ENCODE results near the gene TLR8. TPM values are rescaled to one million over a fixed set of nuclear protein-coding genes. Genes with fewer than 3 reads are reported as not detected.
A peak's percentile ranks its signal among the peaks of the same experiment; 100 is the strongest.

TLR8 gene
- total and polyA plus RNA-seq, 2 of the 13 experiments (the other 11 are each of a cell fraction or from before 2014, with no cell fraction given): not detected

DNA sequence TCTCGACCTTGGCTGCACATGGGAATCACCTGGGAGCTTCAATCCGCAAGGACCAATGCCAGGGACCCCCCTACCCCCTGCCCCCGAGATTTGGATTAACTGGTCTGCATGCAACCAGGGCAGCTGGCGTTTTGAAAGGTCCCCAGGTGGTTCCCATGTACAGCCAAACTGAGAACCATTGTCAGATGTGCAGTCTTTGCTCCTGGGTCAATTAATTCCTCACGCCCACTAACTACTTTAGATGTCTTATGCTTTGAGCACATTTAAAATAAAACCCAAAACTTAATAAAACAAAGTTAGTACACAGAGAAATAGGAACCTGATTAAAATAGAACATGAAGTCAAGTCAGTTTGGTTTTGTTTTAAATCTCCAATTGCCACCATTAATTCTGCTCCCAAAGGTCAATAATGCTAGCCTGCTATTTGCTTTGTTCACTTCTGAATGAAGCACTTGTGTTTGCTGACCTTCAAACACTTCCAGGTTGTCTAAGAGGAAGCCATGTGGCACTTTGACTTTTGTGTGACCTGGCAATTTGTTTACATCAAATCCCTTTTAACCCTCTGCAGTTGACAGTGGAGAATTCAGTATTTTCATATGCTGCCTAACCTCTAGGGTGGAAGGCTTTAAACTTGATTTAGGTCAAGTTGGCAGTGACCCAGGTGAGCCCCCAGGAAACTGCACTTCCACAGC lies 41.3 kb downstream of the TLR8 start:
- DNase-seq (ENCODE audit: low spot score): peak; percentile 90
- no TSS peak for BruUV-seq (replicated peaks)
- FAIRE-seq: peak; percentile 98
- Histone ChIP-seq H3K27me3 (ENCODE audit: control insufficient read depth in 1 of 2, insufficient read depth in 2 of 2, low read length in 2 of 2) (no peaks in the 10 kb centered on the region), H3K9me3 (ENCODE audit: low read length) (no peaks in the 10 kb centered on the region), H2AFZ (ENCODE audit: low read length) (no peak overlapping the region), H3K27ac (ENCODE audit: extremely low read length, insufficient read depth, low read length) (peak overlapping the region; percentile 71), H4K20me1 (ENCODE audit: insufficient read depth, low read length) (no peaks in the 10 kb centered on the region), H3K36me3 (replicated peaks in 1 of 2; ENCODE audit: control insufficient read depth in 1 of 2, insufficient read depth in 2 of 2, low read length in 2 of 2) (no peaks in the 10 kb centered on the region), H3K4me3 (replicated peaks in 1 of 3; ENCODE audit: insufficient read depth in 1 of 3, low read depth in 2 of 3, low read length in 3 of 3) (no peak overlapping the region), H3K4me2 (ENCODE audit: low read depth, low read length) (peak overlapping the region; percentile 42), H3K9ac (ENCODE audit: insufficient read depth, low read depth, low read length) (no peak overlapping the region; the same call in 1 of the 2 replicates), H3K79me2 (ENCODE audit: insufficient read depth, low read length) (no peaks in the 10 kb centered on the region), H3K4me1 (ENCODE audit: insufficient read depth, low read length) (peaks cover 53% of the 10 kb centered on the region)
- in situ Hi-C loops (cut with HindIII; ENCODE audit: extremely low pct_ligation_motif_present, low pct_unique_long_range_greater_than_20kb) (no loop called here), intact Hi-C loops (cut with micrococcal nuclease; ENCODE audit: unreplicated experiment) (loop anchor here (1.0 kb wide), 1 partner anchor 176 kb away; no protein-coding TSS in a partner anchor)
- ChIA-PET POLR2A (no interaction called here), CTCF (ENCODE audit: low intra/inter-chr PET ratio, low total read pairs) (interaction anchor here (0.5 to 4.1 kb wide), 2 partner anchors 539 to 540 kb away, joined by 3 to 35 read pairs; no protein-coding TSS in a partner anchor)
- peak; percentile 82 for ATAC-seq
- WGBS (ENCODE audit: low lambda C conversion rate): 64% methylated on average over 4 of the region's 5 CpGs
- TF ChIP-seq ZNF607 (CRISPR knock-in tag; IDR thresholded peaks at IDR 0.05; ENCODE audit: borderline replicate concordance) (no peak), SOX13 (IDR thresholded peaks at IDR 0.05) (peak; percentile 19; the same call in 1 of the 2 replicates), SOX13 (CRISPR knock-in tag; conservative IDR thresholded peaks at IDR 0.05 in 1 of 2, IDR thresholded peaks at IDR 0.05 in 1 of 2) (peak in 1 of 2 experiments; percentile 82; a peak in 2 of 4 replicates), NR2F6 (IDR thresholded peaks at IDR 0.05) (peak; percentile 75), NR2F6 (CRISPR knock-in tag; IDR thresholded peaks at IDR 0.05) (peak; percentile 77), ATM (IDR thresholded peaks at IDR 0.05; ENCODE audit: borderline replicate concordance) (no peak), ZNF652 (CRISPR knock-in tag; IDR thresholded peaks at IDR 0.05; ENCODE audit: borderline replicate concordance, low read depth) (peak; percentile 94), FOSL1 (CRISPR knock-in tag; IDR thresholded peaks at IDR 0.05; ENCODE audit: borderline replicate concordance) (no peak), MYNN (CRISPR knock-in tag; IDR thresholded peaks at IDR 0.05; ENCODE audit: low read depth) (no peak), FOXK1 (CRISPR knock-in tag; IDR thresholded peaks at IDR 0.05; ENCODE audit: borderline replicate concordance, low read depth) (0 out of 2 replicates have a peak, but pooled peaks have one; percentile 27), SOX5 (CRISPR knock-in tag; IDR thresholded peaks at IDR 0.05; ENCODE audit: borderline replicate concordance) (peak; percentile 83; the same call in 1 of the 2 replicates), FOXA1 (IDR thresholded peaks at IDR 0.05) (no peak), FOXA1 (CRISPR knock-in tag; IDR thresholded peaks at IDR 0.05) (peak; percentile 74), ELF1 (CRISPR knock-in tag; IDR thresholded peaks at IDR 0.05) (0 out of 2 replicates have a peak, but pooled peaks have one; percentile 9), FOXA3 (CRISPR knock-in tag; IDR thresholded peaks at IDR 0.05) (peak; percentile 75), RARA (CRISPR knock-in tag; IDR thresholded peaks at IDR 0.05) (peak; percentile 97), JUND (CRISPR knock-in tag; IDR thresholded peaks at IDR 0.05) (no peak), RXRA (CRISPR knock-in tag; IDR thresholded peaks at IDR 0.05) (peak; percentile 58; the same call in 1 of the 2 replicates)
- TF ChIP-seq, protein P1, sequence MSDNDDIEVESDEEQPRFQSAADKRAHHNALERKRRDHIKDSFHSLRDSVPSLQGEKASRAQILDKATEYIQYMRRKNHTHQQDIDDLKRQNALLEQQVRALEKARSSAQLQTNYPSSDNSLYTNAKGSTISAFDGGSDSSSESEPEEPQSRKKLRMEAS (IDR thresholded peaks at IDR 0.05): peak; percentile 74
- TF ChIP-seq, protein P2, sequence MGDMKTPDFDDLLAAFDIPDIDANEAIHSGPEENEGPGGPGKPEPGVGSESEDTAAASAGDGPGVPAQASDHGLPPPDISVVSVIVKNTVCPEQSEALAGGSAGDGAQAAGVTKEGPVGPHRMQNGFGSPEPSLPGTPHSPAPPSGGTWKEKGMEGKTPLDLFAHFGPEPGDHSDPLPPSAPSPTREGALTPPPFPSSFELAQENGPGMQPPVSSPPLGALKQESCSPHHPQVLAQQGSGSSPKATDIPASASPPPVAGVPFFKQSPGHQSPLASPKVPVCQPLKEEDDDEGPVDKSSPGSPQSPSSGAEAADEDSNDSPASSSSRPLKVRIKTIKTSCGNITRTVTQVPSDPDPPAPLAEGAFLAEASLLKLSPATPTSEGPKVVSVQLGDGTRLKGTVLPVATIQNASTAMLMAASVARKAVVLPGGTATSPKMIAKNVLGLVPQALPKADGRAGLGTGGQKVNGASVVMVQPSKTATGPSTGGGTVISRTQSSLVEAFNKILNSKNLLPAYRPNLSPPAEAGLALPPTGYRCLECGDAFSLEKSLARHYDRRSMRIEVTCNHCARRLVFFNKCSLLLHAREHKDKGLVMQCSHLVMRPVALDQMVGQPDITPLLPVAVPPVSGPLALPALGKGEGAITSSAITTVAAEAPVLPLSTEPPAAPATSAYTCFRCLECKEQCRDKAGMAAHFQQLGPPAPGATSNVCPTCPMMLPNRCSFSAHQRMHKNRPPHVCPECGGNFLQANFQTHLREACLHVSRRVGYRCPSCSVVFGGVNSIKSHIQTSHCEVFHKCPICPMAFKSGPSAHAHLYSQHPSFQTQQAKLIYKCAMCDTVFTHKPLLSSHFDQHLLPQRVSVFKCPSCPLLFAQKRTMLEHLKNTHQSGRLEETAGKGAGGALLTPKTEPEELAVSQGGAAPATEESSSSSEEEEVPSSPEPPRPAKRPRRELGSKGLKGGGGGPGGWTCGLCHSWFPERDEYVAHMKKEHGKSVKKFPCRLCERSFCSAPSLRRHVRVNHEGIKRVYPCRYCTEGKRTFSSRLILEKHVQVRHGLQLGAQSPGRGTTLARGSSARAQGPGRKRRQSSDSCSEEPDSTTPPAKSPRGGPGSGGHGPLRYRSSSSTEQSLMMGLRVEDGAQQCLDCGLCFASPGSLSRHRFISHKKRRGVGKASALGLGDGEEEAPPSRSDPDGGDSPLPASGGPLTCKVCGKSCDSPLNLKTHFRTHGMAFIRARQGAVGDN (CRISPR knock-in tag; IDR thresholded peaks at IDR 0.05): no peak
- TF ChIP-seq, protein P3, sequence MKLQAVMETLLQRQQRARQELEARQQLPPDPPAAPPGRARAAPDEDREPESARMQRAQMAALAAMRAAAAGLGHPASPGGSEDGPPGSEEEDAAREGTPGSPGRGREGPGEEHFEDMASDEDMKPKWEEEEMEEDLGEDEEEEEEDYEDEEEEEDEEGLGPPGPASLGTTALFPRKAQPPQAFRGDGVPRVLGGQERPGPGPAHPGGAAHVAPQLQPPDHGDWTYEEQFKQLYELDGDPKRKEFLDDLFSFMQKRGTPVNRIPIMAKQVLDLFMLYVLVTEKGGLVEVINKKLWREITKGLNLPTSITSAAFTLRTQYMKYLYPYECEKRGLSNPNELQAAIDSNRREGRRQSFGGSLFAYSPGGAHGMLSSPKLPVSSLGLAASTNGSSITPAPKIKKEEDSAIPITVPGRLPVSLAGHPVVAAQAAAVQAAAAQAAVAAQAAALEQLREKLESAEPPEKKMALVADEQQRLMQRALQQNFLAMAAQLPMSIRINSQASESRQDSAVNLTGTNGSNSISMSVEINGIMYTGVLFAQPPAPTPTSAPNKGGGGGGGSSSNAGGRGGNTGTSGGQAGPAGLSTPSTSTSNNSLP (IDR thresholded peaks at IDR 0.05; ENCODE audit: low read depth, low read length): no peak

Data from HepG2 (cell line).